ENCODE measurements around the gene FAM228B. TPM values are rescaled to one million over a fixed set of nuclear protein-coding genes. Genes with fewer than 3 reads are reported as not detected.

Gene FAM228B
- total and polyA plus RNA-seq, 9 of the 15 experiments (the other 6 are each of a cell fraction or from before 2014, with no cell fraction given): 1.1 to 3.7 (median 2.6) TPM

DNA sequence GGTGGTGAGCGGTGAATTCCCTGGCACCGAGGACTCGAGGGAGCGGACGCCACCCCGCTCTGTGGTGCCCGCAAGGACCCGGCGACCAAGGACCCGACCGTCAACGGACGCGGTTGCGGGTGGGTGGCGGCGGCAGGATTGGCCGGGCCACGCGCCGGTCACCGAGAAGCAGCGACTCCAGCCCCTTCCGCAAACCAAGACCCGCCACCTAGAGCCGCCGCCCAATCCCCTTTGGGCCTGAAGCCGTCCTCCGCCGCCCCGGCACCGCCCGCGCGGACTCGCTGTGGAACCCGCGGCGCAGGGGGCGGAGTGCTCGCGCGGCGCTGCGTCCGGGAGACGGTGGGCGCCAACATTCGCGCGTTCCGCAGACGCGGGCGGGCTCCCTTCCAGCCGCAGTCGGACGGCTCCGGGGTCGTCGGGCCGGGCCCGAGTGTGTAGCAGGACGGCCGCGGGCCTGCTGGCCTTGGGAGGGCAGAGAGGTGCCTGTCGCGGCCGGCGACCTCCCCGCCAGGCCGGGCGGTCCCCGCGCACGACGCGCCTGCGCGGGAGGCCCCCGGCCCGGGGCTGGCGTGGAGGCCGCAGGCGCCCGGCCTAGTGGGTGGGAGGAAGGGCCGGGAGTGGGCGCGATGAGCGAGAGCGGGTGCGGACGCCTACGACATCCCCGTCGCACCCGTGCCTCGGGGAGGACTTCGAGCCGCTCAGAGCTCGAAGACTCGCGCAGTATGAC, at the start of gene FAM228B, which contains the start of gene PFN4 (continued):
- TF ChIP-seq, protein P1, sequence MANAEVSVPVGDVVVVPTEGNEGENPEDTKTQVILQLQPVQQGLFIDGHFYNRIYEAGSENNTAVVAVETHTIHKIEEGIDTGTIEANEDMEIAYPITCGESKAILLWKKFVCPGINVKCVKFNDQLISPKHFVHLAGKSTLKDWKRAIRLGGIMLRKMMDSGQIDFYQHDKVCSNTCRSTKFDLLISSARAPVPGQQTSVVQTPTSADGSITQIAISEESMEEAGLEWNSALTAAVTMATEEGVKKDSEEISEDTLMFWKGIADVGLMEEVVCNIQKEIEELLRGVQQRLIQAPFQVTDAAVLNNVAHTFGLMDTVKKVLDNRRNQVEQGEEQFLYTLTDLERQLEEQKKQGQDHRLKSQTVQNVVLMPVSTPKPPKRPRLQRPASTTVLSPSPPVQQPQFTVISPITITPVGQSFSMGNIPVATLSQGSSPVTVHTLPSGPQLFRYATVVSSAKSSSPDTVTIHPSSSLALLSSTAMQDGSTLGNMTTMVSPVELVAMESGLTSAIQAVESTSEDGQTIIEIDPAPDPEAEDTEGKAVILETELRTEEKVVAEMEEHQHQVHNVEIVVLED (CRISPR knock-in tag; IDR thresholded peaks at IDR 0.05): peak; percentile 62
- no peak for TF ChIP-seq CEBPB (tag; IDR thresholded peaks at IDR 0.05)
- TF ChIP-seq, protein P2, sequence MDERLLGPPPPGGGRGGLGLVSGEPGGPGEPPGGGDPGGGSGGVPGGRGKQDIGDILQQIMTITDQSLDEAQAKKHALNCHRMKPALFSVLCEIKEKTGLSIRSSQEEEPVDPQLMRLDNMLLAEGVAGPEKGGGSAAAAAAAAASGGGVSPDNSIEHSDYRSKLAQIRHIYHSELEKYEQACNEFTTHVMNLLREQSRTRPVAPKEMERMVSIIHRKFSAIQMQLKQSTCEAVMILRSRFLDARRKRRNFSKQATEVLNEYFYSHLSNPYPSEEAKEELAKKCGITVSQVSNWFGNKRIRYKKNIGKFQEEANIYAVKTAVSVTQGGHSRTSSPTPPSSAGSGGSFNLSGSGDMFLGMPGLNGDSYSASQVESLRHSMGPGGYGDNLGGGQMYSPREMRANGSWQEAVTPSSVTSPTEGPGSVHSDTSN (CRISPR knock-in tag; IDR thresholded peaks at IDR 0.05; ENCODE audit: low read depth): peak; percentile 77
- TF ChIP-seq, protein P2 (tag; conservative IDR thresholded peaks at IDR 0.05; ENCODE audit: low read depth): peak; percentile 80
- peak; percentile 32 for TF ChIP-seq FOS (IDR thresholded peaks at IDR 0.05; ENCODE audit: extremely low read depth, insufficient read length)
- no peak for TF ChIP-seq PYGO2 (tag; IDR thresholded peaks at IDR 0.05)
- TF ChIP-seq, protein P3, sequence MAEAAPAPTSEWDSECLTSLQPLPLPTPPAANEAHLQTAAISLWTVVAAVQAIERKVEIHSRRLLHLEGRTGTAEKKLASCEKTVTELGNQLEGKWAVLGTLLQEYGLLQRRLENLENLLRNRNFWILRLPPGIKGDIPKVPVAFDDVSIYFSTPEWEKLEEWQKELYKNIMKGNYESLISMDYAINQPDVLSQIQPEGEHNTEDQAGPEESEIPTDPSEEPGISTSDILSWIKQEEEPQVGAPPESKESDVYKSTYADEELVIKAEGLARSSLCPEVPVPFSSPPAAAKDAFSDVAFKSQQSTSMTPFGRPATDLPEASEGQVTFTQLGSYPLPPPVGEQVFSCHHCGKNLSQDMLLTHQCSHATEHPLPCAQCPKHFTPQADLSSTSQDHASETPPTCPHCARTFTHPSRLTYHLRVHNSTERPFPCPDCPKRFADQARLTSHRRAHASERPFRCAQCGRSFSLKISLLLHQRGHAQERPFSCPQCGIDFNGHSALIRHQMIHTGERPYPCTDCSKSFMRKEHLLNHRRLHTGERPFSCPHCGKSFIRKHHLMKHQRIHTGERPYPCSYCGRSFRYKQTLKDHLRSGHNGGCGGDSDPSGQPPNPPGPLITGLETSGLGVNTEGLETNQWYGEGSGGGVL (CRISPR knock-in tag; IDR thresholded peaks at IDR 0.05): no peak
- TF ChIP-seq ZHX1 (conservative IDR thresholded peaks at IDR 0.05; ENCODE audit: low read length): no peak
- no peak for TF ChIP-seq DIDO1 (tag; IDR thresholded peaks at IDR 0.05; ENCODE audit: low read depth)
- TF ChIP-seq, protein P4, sequence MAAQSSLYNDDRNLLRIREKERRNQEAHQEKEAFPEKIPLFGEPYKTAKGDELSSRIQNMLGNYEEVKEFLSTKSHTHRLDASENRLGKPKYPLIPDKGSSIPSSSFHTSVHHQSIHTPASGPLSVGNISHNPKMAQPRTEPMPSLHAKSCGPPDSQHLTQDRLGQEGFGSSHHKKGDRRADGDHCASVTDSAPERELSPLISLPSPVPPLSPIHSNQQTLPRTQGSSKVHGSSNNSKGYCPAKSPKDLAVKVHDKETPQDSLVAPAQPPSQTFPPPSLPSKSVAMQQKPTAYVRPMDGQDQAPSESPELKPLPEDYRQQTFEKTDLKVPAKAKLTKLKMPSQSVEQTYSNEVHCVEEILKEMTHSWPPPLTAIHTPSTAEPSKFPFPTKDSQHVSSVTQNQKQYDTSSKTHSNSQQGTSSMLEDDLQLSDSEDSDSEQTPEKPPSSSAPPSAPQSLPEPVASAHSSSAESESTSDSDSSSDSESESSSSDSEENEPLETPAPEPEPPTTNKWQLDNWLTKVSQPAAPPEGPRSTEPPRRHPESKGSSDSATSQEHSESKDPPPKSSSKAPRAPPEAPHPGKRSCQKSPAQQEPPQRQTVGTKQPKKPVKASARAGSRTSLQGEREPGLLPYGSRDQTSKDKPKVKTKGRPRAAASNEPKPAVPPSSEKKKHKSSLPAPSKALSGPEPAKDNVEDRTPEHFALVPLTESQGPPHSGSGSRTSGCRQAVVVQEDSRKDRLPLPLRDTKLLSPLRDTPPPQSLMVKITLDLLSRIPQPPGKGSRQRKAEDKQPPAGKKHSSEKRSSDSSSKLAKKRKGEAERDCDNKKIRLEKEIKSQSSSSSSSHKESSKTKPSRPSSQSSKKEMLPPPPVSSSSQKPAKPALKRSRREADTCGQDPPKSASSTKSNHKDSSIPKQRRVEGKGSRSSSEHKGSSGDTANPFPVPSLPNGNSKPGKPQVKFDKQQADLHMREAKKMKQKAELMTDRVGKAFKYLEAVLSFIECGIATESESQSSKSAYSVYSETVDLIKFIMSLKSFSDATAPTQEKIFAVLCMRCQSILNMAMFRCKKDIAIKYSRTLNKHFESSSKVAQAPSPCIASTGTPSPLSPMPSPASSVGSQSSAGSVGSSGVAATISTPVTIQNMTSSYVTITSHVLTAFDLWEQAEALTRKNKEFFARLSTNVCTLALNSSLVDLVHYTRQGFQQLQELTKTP (IDR thresholded peaks at IDR 0.05; ENCODE audit: low read depth in 1 of 2, partially characterized antibody in 2 of 2): no peak
- TF ChIP-seq FOXK2 (conservative IDR thresholded peaks at IDR 0.05 in 1 of 2, IDR thresholded peaks at IDR 0.05 in 1 of 2; ENCODE audit: low read depth in 2 of 2): no peak
